Gastrocnemius medialis (tissue), 4 donors: Measurements from ENCODE around the gene SHKBP1. TPM values are rescaled to one million over a fixed set of nuclear protein-coding genes. Genes with fewer than 3 reads are reported as not detected.

Experiments
- ATAC-seq, 2 donors: fragments of 150-250 bp; one replicate each; pipeline ENCODE4 v1.9.1; 2016
- DNase-seq, 2 donors: peaks; one replicate each; pipeline ENCODE4 v3.0.0-alpha.2; 2019
- H3K27ac ChIP-seq, 4 donors: fragments of 200-600 bp; sonication (generic); 1 replicate in 1 of 4; 2 replicates in 3 of 4; pipeline ENCODE4 v1.5.1; 2016 to 2018; ENCODE audit warnings: mild to moderate bottlenecking in 2 of 4, moderate library complexity in 1 of 4
- H3K27me3 ChIP-seq, 3 donors: fragments of 200-600 bp; sonication (generic) in 2 of 3; 1 replicate in 1 of 3; 2 replicates in 2 of 3; pipeline versions ENCODE4 v1.5.1 to v1.6.0; 2016 to 2019; ENCODE audit warnings: mild to moderate bottlenecking in 1 of 3, moderate library complexity in 1 of 3
- H3K36me3 ChIP-seq, 2 donors: fragments of 200-600 bp; sonication (generic) in 1 of 2; one replicate each; pipeline ENCODE4 v1.5.1; 2017 to 2018
- H3K4me1 ChIP-seq, 2 donors: fragments of 200-600 bp; sonication (generic) in 1 of 2; one replicate each; pipeline ENCODE4 v1.5.1; 2016 to 2017; ENCODE audit warnings: mild to moderate bottlenecking in 2 of 2
- H3K4me3 ChIP-seq, 4 donors: fragments of 200-600 bp; sonication (generic) in 3 of 4; 1 replicate in 1 of 4; 2 replicates in 3 of 4; pipeline ENCODE4 v1.5.1; 2016 to 2019; ENCODE audit warnings: mild to moderate bottlenecking in 2 of 4
- H3K9me3 ChIP-seq, 3 donors: fragments of 200-600 bp; sonication (generic) in 2 of 3; 1 replicate in 1 of 3; 2 replicates in 2 of 3; pipeline ENCODE4 v1.5.1; 2016 to 2019
- POLR2A ChIP-seq, 2 donors: fragments of 450-650 bp; IDR thresholded peaks; one replicate each; pipeline ENCODE4 v1.6.1; 2017; ENCODE audit warnings: antibody characterized with exemption in 2 of 2, mild to moderate bottlenecking in 2 of 2, moderate library complexity in 2 of 2
- in situ Hi-C, 4 donors: fragments of 200-750 bp; cut with MboI; loops; one replicate each; pipeline versions ENCODE4 v1.15.0 to v1.8.0; 2017; ENCODE audit warnings: low sequenced_read_pairs in 4 of 4
- intact Hi-C: fragments of 100-400 bp; cut with DNase I; formaldehyde crosslinking; loops from one replicate; pipeline ENCODE4 v1.15.1; 2023; ENCODE audit warnings: low total_unique reads
- total RNA-seq, 4 donors: library from RNA; depleted of rRNA; stranded (reverse); fragments of >200 nt; gene quantifications; one replicate each; pipeline versions ENCODE4 v1.1.0 to v1.2.3, GENCODE V29; 2016
- TF ChIP-seq, protein P1 (sequence below), 5 experiments: fragments of 450-650 bp in 3 of 5; fragments of 200-600 bp in 2 of 5; sonication (generic) in 2 of 5; IDR thresholded peaks in 4 of 5; conservative IDR thresholded peaks in 1 of 5; 1 replicate in 4 of 5; 2 replicates in 1 of 5; pipeline ENCODE4 v1.5.1; 2016 to 2019; ENCODE audit warnings: antibody characterized with exemption in 5 of 5, mild to moderate bottlenecking in 3 of 5, moderate library complexity in 3 of 5

Gene SHKBP1
- total RNA-seq, 4 donors from 2014 or later, result 11.1 to 24.5 (median 23.6) TPM

DNA sequence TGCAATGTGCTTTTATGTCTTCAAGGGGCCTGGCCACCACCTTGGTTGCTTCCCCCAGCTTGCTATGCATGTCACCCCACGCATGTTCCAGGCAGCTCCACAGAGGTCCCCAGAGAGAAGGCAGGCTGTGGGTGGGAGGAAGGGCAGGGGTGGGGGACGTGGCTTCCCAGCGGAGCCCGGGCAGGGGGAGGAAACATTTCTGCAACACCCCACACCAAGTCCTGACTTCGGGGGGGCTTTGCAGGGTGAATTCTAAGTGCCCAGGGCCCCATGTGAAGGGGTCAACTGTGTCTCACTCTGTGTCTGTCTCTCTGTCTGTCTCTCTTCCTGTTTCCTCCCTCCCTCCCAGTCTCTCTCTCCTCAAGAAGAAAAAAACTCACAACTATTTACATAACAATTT lies 64.1 kb downstream of the SHKBP1 start:
- H3K4me1 ChIP-seq, result no peaks in the 10 kb centered on the region
- DNase-seq (no peak), ATAC-seq (no peak)
- no peak overlapping the region for H3K4me3 ChIP-seq
- no peaks in the 10 kb centered on the region for H3K36me3 ChIP-seq
- H3K9me3 ChIP-seq, result no peaks in the 10 kb centered on the region
- in situ Hi-C loops (loop anchor here in 1 of 4 donors (25.0 kb wide), 1 partner anchor 503 kb away; no protein-coding TSS in a partner anchor), intact Hi-C loops (no loop called here)
- TF ChIP-seq, protein P1, sequence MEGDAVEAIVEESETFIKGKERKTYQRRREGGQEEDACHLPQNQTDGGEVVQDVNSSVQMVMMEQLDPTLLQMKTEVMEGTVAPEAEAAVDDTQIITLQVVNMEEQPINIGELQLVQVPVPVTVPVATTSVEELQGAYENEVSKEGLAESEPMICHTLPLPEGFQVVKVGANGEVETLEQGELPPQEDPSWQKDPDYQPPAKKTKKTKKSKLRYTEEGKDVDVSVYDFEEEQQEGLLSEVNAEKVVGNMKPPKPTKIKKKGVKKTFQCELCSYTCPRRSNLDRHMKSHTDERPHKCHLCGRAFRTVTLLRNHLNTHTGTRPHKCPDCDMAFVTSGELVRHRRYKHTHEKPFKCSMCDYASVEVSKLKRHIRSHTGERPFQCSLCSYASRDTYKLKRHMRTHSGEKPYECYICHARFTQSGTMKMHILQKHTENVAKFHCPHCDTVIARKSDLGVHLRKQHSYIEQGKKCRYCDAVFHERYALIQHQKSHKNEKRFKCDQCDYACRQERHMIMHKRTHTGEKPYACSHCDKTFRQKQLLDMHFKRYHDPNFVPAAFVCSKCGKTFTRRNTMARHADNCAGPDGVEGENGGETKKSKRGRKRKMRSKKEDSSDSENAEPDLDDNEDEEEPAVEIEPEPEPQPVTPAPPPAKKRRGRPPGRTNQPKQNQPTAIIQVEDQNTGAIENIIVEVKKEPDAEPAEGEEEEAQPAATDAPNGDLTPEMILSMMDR (IDR thresholded peaks at IDR 0.05 in 4 of 5, conservative IDR thresholded peaks at IDR 0.05 in 1 of 5), result no peak
- no peak for TF ChIP-seq POLR2A (IDR thresholded peaks at IDR 0.05)
- H3K27ac ChIP-seq, result peak overlapping the region in 2 of 4 donors; percentile 24 to 29
- H3K27me3 ChIP-seq, result no peaks in the 10 kb centered on the region

Other genes with a start within 250 kb of the SHKBP1 start
- 100 to 1,000 TPM; 178 to 287 (median 219) TPM for gene C19orf47, start 228.5 kb upstream of the SHKBP1 start, total RNA-seq
- 100 to 1,000 TPM; 136 to 198 (median 190) TPM for gene PLD3, start 228.2 kb upstream of the SHKBP1 start, total RNA-seq
- under 1 TPM in 2 of 4 donors, not detected in 2; 0.20 to 0.39 TPM for gene HIPK4, start 186.7 kb upstream of the SHKBP1 start, total RNA-seq
- 1 to 10 TPM; 2.4 to 4.2 (median 3.2) TPM for gene PRX, start 163.5 kb upstream of the SHKBP1 start, total RNA-seq
- gene SERTAD1, start 150.9 kb upstream of the SHKBP1 start, total RNA-seq, result 10 to 100 TPM; 15.3 to 18.3 (median 16.0) TPM
- 10 to 100 TPM; 12.7 to 24.4 (median 18.1) TPM for gene SERTAD3, start 132.5 kb upstream of the SHKBP1 start, total RNA-seq
- gene BLVRB, start 111.1 kb upstream of the SHKBP1 start, total RNA-seq, result 100 to 1,000 TPM; 254 to 679 (median 280) TPM
- gene SPTBN4, start 109.9 kb upstream of the SHKBP1 start, total RNA-seq, result 1 to 10 TPM in 3 of 4 donors, under 1 TPM in 1; 0.86 to 5.9 (median 2.4) TPM
- gene LTBP4, start 24.5 kb downstream of the SHKBP1 start, total RNA-seq, result 10 to 100 TPM; 34.4 to 46.7 (median 40.5) TPM
- gene NUMBL, start 113.8 kb downstream of the SHKBP1 start, total RNA-seq, result 10 to 100 TPM in 3 of 4 donors, 1 to 10 TPM in 1; 5.5 to 16.7 (median 14.1) TPM
- 10 to 100 TPM; 14.9 to 30.7 (median 20.2) TPM for gene COQ8B, start 140.0 kb downstream of the SHKBP1 start, total RNA-seq
- gene ITPKC, start 140.2 kb downstream of the SHKBP1 start, total RNA-seq, result 10 to 100 TPM; 14.9 to 34.5 (median 21.8) TPM
- gene ACTMAP, start 173.6 kb downstream of the SHKBP1 start, total RNA-seq, result 10 to 100 TPM in 1 of 4 donors, 1 to 10 TPM in 3; 4.2 to 14.6 (median 6.2) TPM
- 10 to 100 TPM; 24.3 to 35.2 (median 27.3) TPM for gene SNRPA, start 174.3 kb downstream of the SHKBP1 start, total RNA-seq
- not detected for gene MIA, start 198.6 kb downstream of the SHKBP1 start, total RNA-seq
- gene RAB4B, start 201.4 kb downstream of the SHKBP1 start, total RNA-seq, result 10 to 100 TPM; 14.9 to 27.2 (median 19.7) TPM
- gene EGLN2, start 222.3 kb downstream of the SHKBP1 start, total RNA-seq, result 10 to 100 TPM; 42.7 to 56.6 (median 47.9) TPM